ENCODE data around the gene TMCC1. TPM values are rescaled to one million over a fixed set of nuclear protein-coding genes. Genes with fewer than 3 reads are reported as not detected.
"Not testable (repeated sequence)": the region's sequence is repeated elsewhere in the genome, so short reads cannot be mapped to it uniquely, and the experiment has no call there.

TMCC1 gene
- polyA plus RNA-seq, 4 donors, result 22.5 to 26.0 (median 23.8) TPM

GRCh38 chr3:129778871-129779270 is 114.6 kb downstream of the TMCC1 start:
- DNase-seq (ENCODE audit: low read depth in 4 of 4, low spot score in 3 of 4), result no peak

GRCh38 chr3:129777806-129778205 is 115.7 kb downstream of the TMCC1 start:
- no peak for DNase-seq (ENCODE audit: low read depth in 4 of 4, low spot score in 3 of 4)

- no peak for DNase-seq (ENCODE audit: low read depth in 4 of 4, low spot score in 3 of 4)
These were observed 117.6 kb downstream of the TMCC1 start for GRCh38 chr3:129775870-129776269.

GRCh38 chr3:129773691-129774663 is 119.5 kb downstream of the TMCC1 start:
- DNase-seq (ENCODE audit: low read depth in 4 of 4, low spot score in 3 of 4), result no peak

GRCh38 chr3:129770604-129771003 is 122.9 kb downstream of the TMCC1 start:
- no peak for DNase-seq (ENCODE audit: low read depth in 4 of 4, low spot score in 3 of 4)

- DNase-seq (ENCODE audit: low read depth in 4 of 4, low spot score in 3 of 4), result no peak
These were observed 123.9 kb downstream of the TMCC1 start for GRCh38 chr3:129769616-129770015.

GRCh38 chr3:129768728-129769127 is 124.8 kb downstream of the TMCC1 start:
- no peak for DNase-seq (ENCODE audit: low read depth in 4 of 4, low spot score in 3 of 4)

- DNase-seq (ENCODE audit: low read depth in 4 of 4, low spot score in 3 of 4), result no peak
These were observed 127.4 kb downstream of the TMCC1 start for GRCh38 chr3:129766135-129766534.

- no peak for DNase-seq (ENCODE audit: low read depth in 4 of 4, low spot score in 3 of 4)
These were observed 129.4 kb downstream of the TMCC1 start for GRCh38 chr3:129764090-129764489.

GRCh38 chr3:129758785-129759320 is 134.7 kb downstream of the TMCC1 start:
- DNase-seq (ENCODE audit: low read depth in 4 of 4, low spot score in 3 of 4), result no peak

- no peak for DNase-seq (ENCODE audit: low read depth in 4 of 4, low spot score in 3 of 4)
These were observed 135.2 kb downstream of the TMCC1 start for GRCh38 chr3:129758306-129758705.

GRCh38 chr3:129756871-129757270 is 136.6 kb downstream of the TMCC1 start:
- DNase-seq (ENCODE audit: low read depth in 4 of 4, low spot score in 3 of 4), result no peak

GRCh38 chr3:129751105-129751504 is 142.4 kb downstream of the TMCC1 start:
- not testable (repeated sequence) for DNase-seq (ENCODE audit: low read depth in 4 of 4, low spot score in 3 of 4)

- DNase-seq (ENCODE audit: low read depth in 4 of 4, low spot score in 3 of 4), result no peak
These were observed 143.8 kb downstream of the TMCC1 start for GRCh38 chr3:129749692-129750091.

GRCh38 chr3:129747992-129748391 is 145.5 kb downstream of the TMCC1 start:
- no peak for DNase-seq (ENCODE audit: low read depth in 4 of 4, low spot score in 3 of 4)

GRCh38 chr3:129747136-129747535 is 146.4 kb downstream of the TMCC1 start:
- no peak for DNase-seq (ENCODE audit: low read depth in 4 of 4, low spot score in 3 of 4)

GRCh38 chr3:129746629-129747028 is 146.9 kb downstream of the TMCC1 start:
- DNase-seq (ENCODE audit: low read depth in 4 of 4, low spot score in 3 of 4), result no peak

- DNase-seq (ENCODE audit: low read depth in 4 of 4, low spot score in 3 of 4), result no peak
These were observed 148.3 kb downstream of the TMCC1 start for GRCh38 chr3:129745253-129745652.

- DNase-seq (ENCODE audit: low read depth in 4 of 4, low spot score in 3 of 4), result no peak
These were observed 151.7 kb downstream of the TMCC1 start for GRCh38 chr3:129741794-129742193.

GRCh38 chr3:129740090-129740489 is 153.4 kb downstream of the TMCC1 start:
- no peak for DNase-seq (ENCODE audit: low read depth in 4 of 4, low spot score in 3 of 4)

- DNase-seq (ENCODE audit: low read depth in 4 of 4, low spot score in 3 of 4), result no peak
These were observed 153.9 kb downstream of the TMCC1 start for GRCh38 chr3:129739634-129740033.

GRCh38 chr3:129738172-129738571 is 155.3 kb downstream of the TMCC1 start:
- DNase-seq (ENCODE audit: low read depth in 4 of 4, low spot score in 3 of 4), result no peak

All from left renal pelvis (tissue), 4 donors.